Keratinocyte (primary cell): ENCODE data around the gene ABCC3. TPM values are rescaled to one million over a fixed set of nuclear protein-coding genes. Genes with fewer than 3 reads are reported as not detected.

Experiments used
- DNase-seq: peaks from one replicate; pipeline ENCODE4 v3.0.0-alpha.2; 2011; ENCODE audit warnings: low read depth, missing footprints, low spot score
- FAIRE-seq: peaks from 2 replicates; lab custom pipeline; 2011; peaks lifted over from hg19 to GRCh38; lab: Jason Lieb, UNC
- H2AFZ ChIP-seq: 2 replicates; pipeline ENCODE4 v1.6.0; 2012; ENCODE audit warnings: low read length, control low read depth, inconsistent platforms; ENCODE audit not compliant: control insufficient read depth
- H3K27ac ChIP-seq: 2 replicates; pipeline ENCODE4 v1.5.1; 2011; ENCODE audit warnings: low read length; ENCODE audit not compliant: control insufficient read depth, insufficient read depth
- H3K27me3 ChIP-seq: 3 replicates; pipeline ENCODE4 v1.6.0; 2011; ENCODE audit warnings: low read length; ENCODE audit not compliant: control insufficient read depth, insufficient read depth; ENCODE audit errors: extremely low read depth
- H3K36me3 ChIP-seq, 2 experiments: 2 replicates in 1 of 2; 3 replicates in 1 of 2; pipeline ENCODE4 v1.5.1; 2011; ENCODE audit warnings: low read length in 2 of 2, mild to moderate bottlenecking in 1 of 2; ENCODE audit not compliant: control insufficient read depth in 2 of 2, insufficient read depth in 2 of 2; ENCODE audit errors: extremely low read depth in 1 of 2
- H3K4me1 ChIP-seq: 3 replicates; pipeline ENCODE4 v1.5.1; 2011; ENCODE audit warnings: low read length; ENCODE audit not compliant: control insufficient read depth, insufficient read depth; ENCODE audit errors: extremely low read depth
- H3K4me2 ChIP-seq: 3 replicates; pipeline ENCODE4 v1.6.0; 2011; ENCODE audit warnings: low read depth, low read length; ENCODE audit not compliant: control insufficient read depth, insufficient read depth; ENCODE audit errors: extremely low read depth
- H3K4me3 ChIP-seq, 3 experiments: fragments of 200-600 bp in 1 of 3; sonication (generic) in 1 of 3; 2 replicates in 2 of 3; 3 replicates in 1 of 3; pipeline ENCODE4 v1.5.1; 2011 to 2016; ENCODE audit warnings: low read length in 3 of 3, mild to moderate bottlenecking in 3 of 3, control low read depth in 2 of 3, inconsistent platforms in 1 of 3, low read depth in 1 of 3, mixed read lengths in 1 of 3, mixed run types in 1 of 3, moderate library complexity in 1 of 3; ENCODE audit not compliant: control insufficient read depth in 2 of 3, insufficient read depth in 2 of 3; ENCODE audit errors: extremely low read depth in 1 of 3
- H3K79me2 ChIP-seq: 2 replicates; pipeline ENCODE4 v1.6.0; 2012; ENCODE audit warnings: low read length; ENCODE audit not compliant: control insufficient read depth, insufficient read depth
- H3K9ac ChIP-seq: 3 replicates; pipeline ENCODE4 v1.6.0; 2011; ENCODE audit warnings: low read length; ENCODE audit not compliant: control insufficient read depth, insufficient read depth; ENCODE audit errors: extremely low read depth
- H3K9me1 ChIP-seq: 3 replicates; pipeline ENCODE4 v1.6.0; 2011; ENCODE audit warnings: low read length; ENCODE audit not compliant: control insufficient read depth, insufficient read depth; ENCODE audit errors: extremely low read depth
- H3K9me3 ChIP-seq: 2 replicates; pipeline ENCODE4 v1.5.1; 2012; ENCODE audit warnings: low read depth, low read length; ENCODE audit not compliant: control insufficient read depth
- H4K20me1 ChIP-seq: 3 replicates; pipeline ENCODE4 v1.6.0; 2011; ENCODE audit warnings: low read length; ENCODE audit not compliant: control insufficient read depth, insufficient read depth; ENCODE audit errors: extremely low read depth
- CTCF ChIP-seq, 3 experiments: IDR thresholded peaks in 1 of 3; conservative IDR thresholded peaks in 1 of 3; optimal IDR thresholded peaks in 1 of 3; 2 replicates in 2 of 3; 3 replicates in 1 of 3; pipeline versions ENCODE3 to v1.5.1; 2011; ENCODE audit warnings: low read length in 3 of 3, mild to moderate bottlenecking in 3 of 3, moderate library complexity in 2 of 3, control low read depth in 1 of 3, inconsistent platforms in 1 of 3; ENCODE audit not compliant: insufficient read depth in 2 of 3; ENCODE audit errors: extremely low read depth in 1 of 3
- EZH2 ChIP-seq: IDR thresholded peaks from one replicate; pipeline ENCODE4 v1.6.1; 2012; ENCODE audit warnings: inconsistent platforms, mild to moderate bottlenecking, low read length, moderate library complexity
- dilution Hi-C: fragments of 300-500 bp; cut with MboI; formaldehyde crosslinking; loops from one replicate; pipeline ENCODE4 v1.7.0; 2020; ENCODE audit warnings: low sequenced_read_pairs; ENCODE audit not compliant: extremely low pct_ligation_motif_present
- polyA plus RNA-seq, 5 experiments: library from polyadenylated mRNA; depleted of rRNA in 3 of 5; stranded (reverse) in 3 of 5; stranded (forward) in 1 of 5; unstranded in 1 of 5; fragments of >200 nt; gene quantifications; 1 replicate in 1 of 5; 2 replicates in 3 of 5; 3 replicates in 1 of 5; pipeline versions ENCODE4 v1.2.1 to v1.2.3, GENCODE V29; 2011 to 2012; ENCODE audit warnings: missing spikeins in 2 of 5, low read depth in 1 of 5, low replicate concordance in 1 of 5

The ABCC3 gene
- polyA plus RNA-seq, 1 donor (not counting 4 experiments of a cell fraction or from before 2014, with no cell fraction given), result 41.7 TPM

- no peak overlapping the region for H2AFZ ChIP-seq
- no peak overlapping the region for H3K4me3 ChIP-seq
- H3K9me1 ChIP-seq, result no peaks in the 10 kb centered on the region
- dilution Hi-C loops, result no loop called here
- H3K9me3 ChIP-seq, result no peaks in the 10 kb centered on the region
- peaks cover 2% of the 10 kb centered on the region for H4K20me1 ChIP-seq
- peaks cover 51% of the 10 kb centered on the region for H3K27me3 ChIP-seq
- H3K4me1 ChIP-seq, result peaks cover 2% of the 10 kb centered on the region
- H3K79me2 ChIP-seq, result no peaks in the 10 kb centered on the region
- TF ChIP-seq CTCF (optimal IDR thresholded peaks at IDR 0.05 in 1 of 3, IDR thresholded peaks at IDR 0.05 in 1 of 3, conservative IDR thresholded peaks at IDR 0.05 in 1 of 3; ENCODE audit: extremely low read depth in 1 of 3, insufficient read depth in 2 of 3, low read length in 3 of 3), result no peak
- TF ChIP-seq EZH2, result no peak
- H3K27ac ChIP-seq, result no peak overlapping the region
- DNase-seq (no peak), FAIRE-seq (no peak)
- no peaks in the 10 kb centered on the region for H3K36me3 ChIP-seq
- H3K9ac ChIP-seq, result no peak overlapping the region
- H3K4me2 ChIP-seq, result no peak overlapping the region
Observed at GRCh38 chr17:50601823-50602375, 32.8 kb upstream of the ABCC3 start.

GRCh38 chr17:50602836-50603235, 31.8 kb upstream of the ABCC3 start:
- Histone ChIP-seq H3K9me1 (no peaks in the 10 kb centered on the region), H3K36me3 (no peaks in the 10 kb centered on the region), H3K4me3 (no peak overlapping the region), H3K9ac (no peak overlapping the region), H2AFZ (no peak overlapping the region), H3K27me3 (peaks cover 56% of the 10 kb centered on the region), H3K79me2 (no peaks in the 10 kb centered on the region), H4K20me1 (peaks cover 2% of the 10 kb centered on the region), H3K4me2 (no peak overlapping the region), H3K27ac (no peak overlapping the region), H3K4me1 (peaks cover 2% of the 10 kb centered on the region), H3K9me3 (no peaks in the 10 kb centered on the region)
- no peak for FAIRE-seq
- dilution Hi-C loops, result no loop called here
- no peak for TF ChIP-seq CTCF (optimal IDR thresholded peaks at IDR 0.05 in 1 of 3, IDR thresholded peaks at IDR 0.05 in 1 of 3, conservative IDR thresholded peaks at IDR 0.05 in 1 of 3; ENCODE audit: extremely low read depth in 1 of 3, insufficient read depth in 2 of 3, low read length in 3 of 3)
- no peak for TF ChIP-seq EZH2
- no peak for DNase-seq
